H9 (cell line): ENCODE measurements around the gene ZNRF2. TPM values are rescaled to one million over a fixed set of nuclear protein-coding genes. Genes with fewer than 3 reads are reported as not detected.

ENCODE experiments used
- DNase-seq: peaks from one replicate; pipeline ENCODE4 v3.0.0-alpha.2; 2017
- H2AFZ ChIP-seq: one replicate; pipeline ENCODE4 v1.6.1; 2013; ENCODE audit warnings: mild to moderate bottlenecking, low read length, control low read depth, moderate library complexity
- H2AK5ac ChIP-seq: 2 replicates; pipeline ENCODE4 v1.6.1; 2013; ENCODE audit warnings: low read length, control low read depth, mixed read lengths; ENCODE audit not compliant: insufficient read length
- H2BK120ac ChIP-seq: one replicate; pipeline ENCODE4 v1.6.1; 2013; ENCODE audit warnings: low read depth, mild to moderate bottlenecking, low read length, control low read depth, inconsistent platforms; ENCODE audit not compliant: poor library complexity, severe bottlenecking
- H2BK12ac ChIP-seq: 2 replicates; pipeline ENCODE4 v1.6.1; 2013; ENCODE audit warnings: low read length, control low read depth, mixed read lengths, low read depth; ENCODE audit not compliant: insufficient read length
- H2BK15ac ChIP-seq: 2 replicates; pipeline ENCODE4 v1.6.1; 2013; ENCODE audit warnings: low read depth, low read length, control low read depth
- H2BK20ac ChIP-seq: one replicate; pipeline ENCODE4 v1.6.1; 2013; ENCODE audit warnings: low read depth, mild to moderate bottlenecking, low read length, control low read depth, inconsistent platforms; ENCODE audit not compliant: poor library complexity, severe bottlenecking
- H2BK5ac ChIP-seq: 2 replicates; pipeline ENCODE4 v1.6.1; 2013; ENCODE audit warnings: low read length, control low read depth, mixed read lengths; ENCODE audit not compliant: insufficient read length
- H3K14ac ChIP-seq: 2 replicates; pipeline ENCODE4 v1.6.1; 2013; ENCODE audit warnings: low read length, control low read depth; ENCODE audit not compliant: insufficient read depth
- H3K18ac ChIP-seq: 2 replicates; pipeline ENCODE4 v1.6.1; 2013; ENCODE audit warnings: low read depth, mild to moderate bottlenecking, mixed read lengths, low read length, control low read depth; ENCODE audit not compliant: insufficient read length
- H3K23ac ChIP-seq: 2 replicates; pipeline ENCODE4 v1.6.1; 2013; ENCODE audit warnings: low read length, control low read depth, mixed read lengths, low read depth; ENCODE audit not compliant: insufficient read length
- H3K23me2 ChIP-seq: 2 replicates; pipeline ENCODE4 v1.6.1; 2013; ENCODE audit warnings: low read depth, mild to moderate bottlenecking, mixed read lengths, low read length, control low read depth; ENCODE audit not compliant: insufficient read length, poor library complexity, severe bottlenecking
- H3K27ac ChIP-seq: 2 replicates; pipeline ENCODE4 v1.5.1; 2013; ENCODE audit warnings: low read length, control low read depth, mixed read lengths, low read depth; ENCODE audit not compliant: insufficient read length
- H3K27me3 ChIP-seq: 2 replicates; pipeline ENCODE4 v1.6.1; 2013; ENCODE audit warnings: low read length, control low read depth, inconsistent platforms; ENCODE audit not compliant: insufficient read depth
- H3K4ac ChIP-seq: 2 replicates; pipeline ENCODE4 v1.6.1; 2013; ENCODE audit warnings: low read depth, mild to moderate bottlenecking, control low read depth, inconsistent platforms, low read length, moderate library complexity
- H3K4me1 ChIP-seq: 2 replicates; pipeline ENCODE4 v1.6.1; 2013; ENCODE audit warnings: low read length, control low read depth, inconsistent platforms; ENCODE audit not compliant: insufficient read depth
- H3K4me2 ChIP-seq: 2 replicates; pipeline ENCODE4 v1.6.1; 2013; ENCODE audit warnings: low read length, control low read depth, mixed read lengths; ENCODE audit not compliant: insufficient read length, insufficient read depth
- H3K56ac ChIP-seq: 2 replicates; pipeline ENCODE4 v1.6.1; 2013; ENCODE audit warnings: low read depth, mild to moderate bottlenecking, mixed read lengths, low read length, control low read depth; ENCODE audit not compliant: insufficient read length
- H3K79me1 ChIP-seq: 2 replicates; pipeline ENCODE4 v1.6.1; 2013; ENCODE audit warnings: low read depth, mild to moderate bottlenecking, moderate library complexity, low read length, control low read depth, inconsistent platforms; ENCODE audit not compliant: insufficient read depth, poor library complexity, severe bottlenecking
- H3K79me2 ChIP-seq: 2 replicates; pipeline ENCODE4 v1.6.1; 2013; ENCODE audit warnings: low read length, control low read depth, inconsistent platforms; ENCODE audit not compliant: insufficient read depth
- H3K9ac ChIP-seq: 2 replicates; pipeline ENCODE4 v1.6.1; 2013; ENCODE audit warnings: low read length, control low read depth, mixed read lengths; ENCODE audit not compliant: insufficient read length; ENCODE audit errors: extremely low read depth
- H3K9me3 ChIP-seq: one replicate; pipeline ENCODE4 v1.6.1; 2013; ENCODE audit warnings: low read depth, low read length, inconsistent platforms; ENCODE audit not compliant: control insufficient read depth
- H3T11ph ChIP-seq: one replicate; pipeline ENCODE4 v1.6.1; 2013; ENCODE audit warnings: mild to moderate bottlenecking, low read length, control low read depth, inconsistent platforms
- H4K20me1 ChIP-seq: one replicate; pipeline ENCODE4 v1.6.1; 2013; ENCODE audit not compliant: control insufficient read depth, insufficient read length, insufficient read depth
- H4K5ac ChIP-seq: 2 replicates; pipeline ENCODE4 v1.6.1; 2013; ENCODE audit warnings: low read depth, mild to moderate bottlenecking, mixed read lengths, low read length, control low read depth; ENCODE audit not compliant: insufficient read length
- H4K8ac ChIP-seq: replicated peaks from 2 replicates; pipeline ENCODE4 v1.6.1; 2013; ENCODE audit warnings: low read length, control low read depth, mixed read lengths, low read depth; ENCODE audit not compliant: insufficient read length
- H4K91ac ChIP-seq: 2 replicates; pipeline ENCODE4 v1.6.1; 2013; ENCODE audit warnings: low read depth, mild to moderate bottlenecking, moderate library complexity, mixed read lengths, low read length, control low read depth; ENCODE audit not compliant: insufficient read length
- H3K27ac Mint-ChIP-seq, 3 experiments: 2 replicates in 2 of 3; 3 replicates in 1 of 3; pipeline ENCODE4 v1.8.0; 2020 to 2021; ENCODE audit warnings: mixed read lengths in 3 of 3, mild to moderate bottlenecking in 1 of 3, moderate library complexity in 1 of 3
- H3K27me3 Mint-ChIP-seq: 2 replicates; pipeline ENCODE4 v1.8.0; 2021; ENCODE audit warnings: low read depth, mild to moderate bottlenecking, moderate library complexity, mixed read lengths
- H3K36me3 Mint-ChIP-seq, 3 experiments: 2 replicates in 2 of 3; 3 replicates in 1 of 3; pipeline ENCODE4 v1.8.0; 2020 to 2021; ENCODE audit warnings: low read depth in 3 of 3, mixed read lengths in 3 of 3; ENCODE audit not compliant: insufficient read depth in 1 of 3
- H3K4me1 Mint-ChIP-seq, 2 experiments: 2 replicates each; pipeline ENCODE4 v1.8.0; 2020; ENCODE audit warnings: mixed read lengths in 2 of 2
- H3K4me3 Mint-ChIP-seq, 2 experiments: 2 replicates in 1 of 2; 3 replicates in 1 of 2; pipeline ENCODE4 v1.8.0; 2020 to 2021; ENCODE audit warnings: mild to moderate bottlenecking in 2 of 2, mixed read lengths in 2 of 2, moderate library complexity in 1 of 2
- H3K9me3 Mint-ChIP-seq, 2 experiments: 2 replicates in 1 of 2; 3 replicates in 1 of 2; pipeline ENCODE4 v1.8.0; 2020; ENCODE audit warnings: mild to moderate bottlenecking in 2 of 2, mixed read lengths in 2 of 2, moderate library complexity in 1 of 2
- CTCF ChIP-seq: fragments of 200-600 bp; sonication (generic); conservative IDR thresholded peaks from 3 replicates; pipeline ENCODE4 v1.8.0; 2021; ENCODE audit warnings: antibody characterized with exemption, mild to moderate bottlenecking
- WGBS: extraction: QIAGEN DNeasy Blood & Tissue Kit; methylation state at CpG from one replicate; pipeline ENCODE4 v1.1.7; 2013; ENCODE audit warnings: missing lambda C conversion rate, low lambda C conversion rate, mixed read lengths; ENCODE audit not compliant: insufficient read length; ENCODE audit errors: extremely low coverage; 5-methylcytosine and 5-hydroxymethylcytosine counted together
- total RNA-seq: library from RNA; stranded (reverse); gene quantifications from 2 replicates; pipeline ENCODE4 v1.2.1, GENCODE V29; 2021

The ZNRF2 gene
- total RNA-seq, 1 experiment from 2014 or later: 16.5 TPM

GRCh38 chr7:30389791-30390190 is 105.4 kb downstream of the ZNRF2 start:
- Mint-ChIP-seq H3K4me3 (no peak overlapping the region), H3K27ac (no peak overlapping the region), H3K36me3 (peaks cover 0 to 5% (median 0%) of the 10 kb centered on the region in 3 experiments; a peak in 3 of 7 replicates), H3K27me3 (no peaks in the 10 kb centered on the region; the same call in 1 of the 2 replicates), H3K9me3 (no peaks in the 10 kb centered on the region), H3K4me1 (peaks cover 21 to 22% of the 10 kb centered on the region in 2 experiments)
- Histone ChIP-seq H2BK5ac (no peak overlapping the region), H2AK5ac (no peak overlapping the region), H3K4me2 (no peak overlapping the region), H2BK12ac (no peak overlapping the region), H3T11ph (no peak overlapping the region), H2BK120ac (no peak overlapping the region), H2BK15ac (no peak overlapping the region), H3K14ac (no peak overlapping the region), H3K4me1 (peaks cover 6% of the 10 kb centered on the region; the same call in 1 of the 2 replicates), H3K9ac (no peak overlapping the region), H4K91ac (no peak overlapping the region), H4K20me1 (no peaks in the 10 kb centered on the region), H3K18ac (no peak overlapping the region), H3K79me1 (no peaks in the 10 kb centered on the region), H4K5ac (no peak overlapping the region), H2AFZ (no peak overlapping the region), H3K79me2 (no peaks in the 10 kb centered on the region), H3K56ac (no peak overlapping the region), H3K27ac (no peak overlapping the region), H4K8ac (no peak overlapping the region), H3K23ac (no peak overlapping the region), H2BK20ac (no peak overlapping the region), H3K4ac (no peak overlapping the region), H3K9me3 (no peaks in the 10 kb centered on the region), H3K23me2 (no peaks in the 10 kb centered on the region), H3K27me3 (no peaks in the 10 kb centered on the region)
- TF ChIP-seq CTCF: no peak
- no CpG with 5 or more reads among the region's 3 CpGs for WGBS
- DNase-seq: no peak
